Hematopoietic multipotent progenitor cell treated with erythropoietin and hydrocortisone succinate and interleukin-3 and kit ligand, for 15 days (in vitro differentiated cells): ENCODE data around the gene USE1.

Experiments
- DNase-seq: peaks from one replicate; pipeline ENCODE4 v3.0.0-alpha.2; 2015; ENCODE audit warnings: low spot score

The USE1 gene

GRCh38 chr19:17205237-17206140, 9.7 kb upstream of the USE1 start:
- DNase-seq: peak; percentile 76

GRCh38 chr19:17206736-17207581, 8.2 kb upstream of the USE1 start:
- no peak for DNase-seq

- peak; percentile 72 for DNase-seq
Measured at GRCh38 chr19:17209126-17210036, 5.8 kb upstream of the USE1 start.

- no peak for DNase-seq
Measured at GRCh38 chr19:17210296-17210695, 4.9 kb upstream of the USE1 start.

- no peak for DNase-seq
Measured at GRCh38 chr19:17211547-17212446, 3.4 kb upstream of the USE1 start.

- DNase-seq: no peak
Measured at GRCh38 chr19:17213334-17213733, 1.8 kb upstream of the USE1 start.

- DNase-seq: no peak
Measured at GRCh38 chr19:17214508-17215126, 540 bp upstream of the USE1 start.

GRCh38 chr19:17216058-17216670, 1.0 kb downstream of the USE1 start:
- DNase-seq: no peak

GRCh38 chr19:17219286-17219685, 4.1 kb downstream of the USE1 start:
- DNase-seq: no peak

- DNase-seq: peak; percentile 79
Measured at GRCh38 chr19:17220207-17220758, 5.1 kb downstream of the USE1 start.

GRCh38 chr19:17225053-17225452, 9.9 kb downstream of the USE1 start:
- DNase-seq: no peak

- peak; percentile 99 for DNase-seq
Measured at GRCh38 chr19:17226002-17226933, 11.1 kb downstream of the USE1 start, which contains the start of gene OCEL1. Gene OCEL1, plus strand, starts transcription at chr19:17226226. Its CDS starts 22 bp downstream, at chr19:17226248.

- no peak for DNase-seq
Measured at GRCh38 chr19:17227798-17228367, 12.7 kb downstream of the USE1 start.

- no peak for DNase-seq
Measured at GRCh38 chr19:17229890-17230289, 14.7 kb downstream of the USE1 start.

GRCh38 chr19:17232258-17232657, 17.1 kb downstream of the USE1 start:
- DNase-seq: no peak

- DNase-seq: peak; percentile 77
Measured at GRCh38 chr19:17234911-17235299, 19.7 kb downstream of the USE1 start.

- DNase-seq: peak; percentile 81
Measured at GRCh38 chr19:17235300-17235970, 20.3 kb downstream of the USE1 start.
